ENCODE results near the gene SH3RF3. TPM values are rescaled to one million over a fixed set of nuclear protein-coding genes. Genes with fewer than 3 reads are reported as not detected.

The SH3RF3 gene
- total RNA-seq, 1 donor from 2014 or later: 2.1 TPM

GRCh38 chr2:109270505-109271312, 141.7 kb downstream of the SH3RF3 start:
- H3K4me1 ChIP-seq (ENCODE audit: control insufficient read depth in 3 of 3, insufficient read depth in 3 of 3, low read length in 3 of 3): peaks cover 14 to 28% (median 22%) of the 10 kb centered on the region in 3 donors
- H3K27me3 ChIP-seq (ENCODE audit: control insufficient read depth in 3 of 3, insufficient read depth in 3 of 3, low read length in 3 of 3): no peaks in the 10 kb centered on the region
- H3K36me3 ChIP-seq (ENCODE audit: control insufficient read depth in 3 of 3, insufficient read depth in 3 of 3, low read length in 3 of 3): no peaks in the 10 kb centered on the region
- no peaks in the 10 kb centered on the region for H3K9me3 ChIP-seq (ENCODE audit: control insufficient read depth in 3 of 3, low read length in 3 of 3)
- no peak overlapping the region for H3K9ac ChIP-seq (ENCODE audit: low read depth in 1 of 3, low read length in 3 of 3)
- no peak overlapping the region for H3K27ac ChIP-seq (ENCODE audit: low read depth, low read length)
- no peak overlapping the region for H3K4me3 ChIP-seq (ENCODE audit: low read length in 3 of 3)

- Histone ChIP-seq H3K27ac (ENCODE audit: low read depth, low read length) (no peak overlapping the region), H3K9ac (ENCODE audit: low read depth in 1 of 3, low read length in 3 of 3) (no peak overlapping the region), H3K36me3 (ENCODE audit: control insufficient read depth in 3 of 3, insufficient read depth in 3 of 3, low read length in 3 of 3) (no peaks in the 10 kb centered on the region), H3K9me3 (ENCODE audit: control insufficient read depth in 3 of 3, low read length in 3 of 3) (no peaks in the 10 kb centered on the region), H3K4me1 (ENCODE audit: control insufficient read depth in 3 of 3, insufficient read depth in 3 of 3, low read length in 3 of 3) (peaks cover 10 to 17% (median 12%) of the 10 kb centered on the region in 3 donors), H3K27me3 (ENCODE audit: control insufficient read depth in 3 of 3, insufficient read depth in 3 of 3, low read length in 3 of 3) (no peaks in the 10 kb centered on the region), H3K4me3 (ENCODE audit: low read length in 3 of 3) (no peak overlapping the region)
These were observed 142.9 kb downstream of the SH3RF3 start for GRCh38 chr2:109271920-109272319.

GRCh38 chr2:109272461-109272860, 143.5 kb downstream of the SH3RF3 start:
- Histone ChIP-seq H3K27me3 (ENCODE audit: control insufficient read depth in 3 of 3, insufficient read depth in 3 of 3, low read length in 3 of 3) (no peaks in the 10 kb centered on the region), H3K4me1 (ENCODE audit: control insufficient read depth in 3 of 3, insufficient read depth in 3 of 3, low read length in 3 of 3) (peaks cover 7 to 17% (median 12%) of the 10 kb centered on the region in 3 donors), H3K9me3 (ENCODE audit: control insufficient read depth in 3 of 3, low read length in 3 of 3) (no peaks in the 10 kb centered on the region), H3K9ac (ENCODE audit: low read depth in 1 of 3, low read length in 3 of 3) (no peak overlapping the region), H3K4me3 (ENCODE audit: low read length in 3 of 3) (no peak overlapping the region), H3K27ac (ENCODE audit: low read depth, low read length) (no peak overlapping the region), H3K36me3 (ENCODE audit: control insufficient read depth in 3 of 3, insufficient read depth in 3 of 3, low read length in 3 of 3) (no peaks in the 10 kb centered on the region)

GRCh38 chr2:109275120-109276012, 146.4 kb downstream of the SH3RF3 start:
- Histone ChIP-seq H3K27ac (ENCODE audit: low read depth, low read length) (no peak overlapping the region), H3K27me3 (ENCODE audit: control insufficient read depth in 3 of 3, insufficient read depth in 3 of 3, low read length in 3 of 3) (no peaks in the 10 kb centered on the region), H3K9me3 (ENCODE audit: control insufficient read depth in 3 of 3, low read length in 3 of 3) (no peaks in the 10 kb centered on the region), H3K4me3 (ENCODE audit: low read length in 3 of 3) (no peak overlapping the region), H3K9ac (ENCODE audit: low read depth in 1 of 3, low read length in 3 of 3) (peak overlapping the region in 1 of 3 donors; percentile 11), H3K36me3 (ENCODE audit: control insufficient read depth in 3 of 3, insufficient read depth in 3 of 3, low read length in 3 of 3) (no peaks in the 10 kb centered on the region), H3K4me1 (ENCODE audit: control insufficient read depth in 3 of 3, insufficient read depth in 3 of 3, low read length in 3 of 3) (peaks cover 10 to 15% (median 11%) of the 10 kb centered on the region in 3 donors)

GRCh38 chr2:109277406-109277805, 148.4 kb downstream of the SH3RF3 start:
- no peaks in the 10 kb centered on the region for H3K27me3 ChIP-seq (ENCODE audit: control insufficient read depth in 3 of 3, insufficient read depth in 3 of 3, low read length in 3 of 3)
- peaks cover 11 to 18% (median 14%) of the 10 kb centered on the region in 3 donors for H3K4me1 ChIP-seq (ENCODE audit: control insufficient read depth in 3 of 3, insufficient read depth in 3 of 3, low read length in 3 of 3)

GRCh38 chr2:109279243-109279860, 150.3 kb downstream of the SH3RF3 start:
- no peaks in the 10 kb centered on the region for H3K36me3 ChIP-seq (ENCODE audit: control insufficient read depth in 3 of 3, insufficient read depth in 3 of 3, low read length in 3 of 3)
- H3K27ac ChIP-seq (ENCODE audit: low read depth, low read length): no peak overlapping the region
- no peak overlapping the region for H3K9ac ChIP-seq (ENCODE audit: low read depth in 1 of 3, low read length in 3 of 3)
- no peaks in the 10 kb centered on the region for H3K9me3 ChIP-seq (ENCODE audit: control insufficient read depth in 3 of 3, low read length in 3 of 3)
- H3K4me1 ChIP-seq (ENCODE audit: control insufficient read depth in 3 of 3, insufficient read depth in 3 of 3, low read length in 3 of 3): peaks cover 11 to 26% (median 22%) of the 10 kb centered on the region in 3 donors
- H3K27me3 ChIP-seq (ENCODE audit: control insufficient read depth in 3 of 3, insufficient read depth in 3 of 3, low read length in 3 of 3): no peaks in the 10 kb centered on the region
- no peak overlapping the region for H3K4me3 ChIP-seq (ENCODE audit: low read length in 3 of 3)

More at GRCh38 chr2:109277406-109277805, 148.4 kb downstream of the SH3RF3 start:
- Histone ChIP-seq H3K4me3 (ENCODE audit: low read length in 3 of 3) (no peak overlapping the region), H3K9ac (ENCODE audit: low read depth in 1 of 3, low read length in 3 of 3) (no peak overlapping the region), H3K27ac (ENCODE audit: low read depth, low read length) (no peak overlapping the region), H3K9me3 (ENCODE audit: control insufficient read depth in 3 of 3, low read length in 3 of 3) (no peaks in the 10 kb centered on the region), H3K36me3 (ENCODE audit: control insufficient read depth in 3 of 3, insufficient read depth in 3 of 3, low read length in 3 of 3) (no peaks in the 10 kb centered on the region)

- H3K9me3 ChIP-seq (ENCODE audit: control insufficient read depth in 3 of 3, low read length in 3 of 3): no peaks in the 10 kb centered on the region
- H3K27me3 ChIP-seq (ENCODE audit: control insufficient read depth in 3 of 3, insufficient read depth in 3 of 3, low read length in 3 of 3): no peaks in the 10 kb centered on the region
- H3K9ac ChIP-seq (ENCODE audit: low read depth in 1 of 3, low read length in 3 of 3): peak overlapping the region in 1 of 3 donors; percentile 40
- H3K4me1 ChIP-seq (ENCODE audit: control insufficient read depth in 3 of 3, insufficient read depth in 3 of 3, low read length in 3 of 3): peaks cover 25 to 40% (median 37%) of the 10 kb centered on the region in 3 donors
- H3K27ac ChIP-seq (ENCODE audit: low read depth, low read length): no peak overlapping the region
- H3K36me3 ChIP-seq (ENCODE audit: control insufficient read depth in 3 of 3, insufficient read depth in 3 of 3, low read length in 3 of 3): no peaks in the 10 kb centered on the region
- no peak overlapping the region for H3K4me3 ChIP-seq (ENCODE audit: low read length in 3 of 3)
These were observed 151.8 kb downstream of the SH3RF3 start for GRCh38 chr2:109280804-109281203.

- H3K27ac ChIP-seq (ENCODE audit: low read depth, low read length): no peak overlapping the region
- H3K4me1 ChIP-seq (ENCODE audit: control insufficient read depth in 3 of 3, insufficient read depth in 3 of 3, low read length in 3 of 3): peaks cover 30 to 50% (median 49%) of the 10 kb centered on the region in 3 donors
- H3K9ac ChIP-seq (ENCODE audit: low read depth in 1 of 3, low read length in 3 of 3): no peak overlapping the region
- no peaks in the 10 kb centered on the region for H3K27me3 ChIP-seq (ENCODE audit: control insufficient read depth in 3 of 3, insufficient read depth in 3 of 3, low read length in 3 of 3)
- H3K4me3 ChIP-seq (ENCODE audit: low read length in 3 of 3): no peak overlapping the region
- H3K36me3 ChIP-seq (ENCODE audit: control insufficient read depth in 3 of 3, insufficient read depth in 3 of 3, low read length in 3 of 3): no peaks in the 10 kb centered on the region
- no peaks in the 10 kb centered on the region for H3K9me3 ChIP-seq (ENCODE audit: control insufficient read depth in 3 of 3, low read length in 3 of 3)
These were observed 153.4 kb downstream of the SH3RF3 start for GRCh38 chr2:109282360-109282759.

GRCh38 chr2:109282865-109283264, 153.9 kb downstream of the SH3RF3 start:
- no peaks in the 10 kb centered on the region for H3K9me3 ChIP-seq (ENCODE audit: control insufficient read depth in 3 of 3, low read length in 3 of 3)
- no peaks in the 10 kb centered on the region for H3K27me3 ChIP-seq (ENCODE audit: control insufficient read depth in 3 of 3, insufficient read depth in 3 of 3, low read length in 3 of 3)
- H3K27ac ChIP-seq (ENCODE audit: low read depth, low read length): no peak overlapping the region
- no peak overlapping the region for H3K9ac ChIP-seq (ENCODE audit: low read depth in 1 of 3, low read length in 3 of 3)
- no peak overlapping the region for H3K4me3 ChIP-seq (ENCODE audit: low read length in 3 of 3)
- no peaks in the 10 kb centered on the region for H3K36me3 ChIP-seq (ENCODE audit: control insufficient read depth in 3 of 3, insufficient read depth in 3 of 3, low read length in 3 of 3)
- peaks cover 32 to 55% (median 55%) of the 10 kb centered on the region in 3 donors for H3K4me1 ChIP-seq (ENCODE audit: control insufficient read depth in 3 of 3, insufficient read depth in 3 of 3, low read length in 3 of 3)

Data from skeletal muscle tissue (tissue), 4 donors.